Erythroblast (primary cell): Measurements from ENCODE around the gene NPW.

Source experiments
- GATA1 ChIP-seq: IDR thresholded peaks from 2 replicates; pipeline ENCODE4 v1.6.1; 2011; ENCODE audit warnings: low read depth, mild to moderate bottlenecking, control low read depth, low read length, moderate library complexity
- POLR2A ChIP-seq: IDR thresholded peaks from 2 replicates; pipeline ENCODE4 v1.6.1; 2011; ENCODE audit warnings: mild to moderate bottlenecking, low read length

- TF ChIP-seq POLR2A (no peak), GATA1 (no peak)
Measured at GRCh38 chr16:2023092-2024031, 3.8 kb downstream of the NPW start.
